ENCODE measurements around the gene TRAPPC4.
"Not testable (repeated sequence)": the region's sequence is repeated elsewhere in the genome, so short reads cannot be mapped to it uniquely, and the experiment has no call there.

Gene TRAPPC4

DNA sequence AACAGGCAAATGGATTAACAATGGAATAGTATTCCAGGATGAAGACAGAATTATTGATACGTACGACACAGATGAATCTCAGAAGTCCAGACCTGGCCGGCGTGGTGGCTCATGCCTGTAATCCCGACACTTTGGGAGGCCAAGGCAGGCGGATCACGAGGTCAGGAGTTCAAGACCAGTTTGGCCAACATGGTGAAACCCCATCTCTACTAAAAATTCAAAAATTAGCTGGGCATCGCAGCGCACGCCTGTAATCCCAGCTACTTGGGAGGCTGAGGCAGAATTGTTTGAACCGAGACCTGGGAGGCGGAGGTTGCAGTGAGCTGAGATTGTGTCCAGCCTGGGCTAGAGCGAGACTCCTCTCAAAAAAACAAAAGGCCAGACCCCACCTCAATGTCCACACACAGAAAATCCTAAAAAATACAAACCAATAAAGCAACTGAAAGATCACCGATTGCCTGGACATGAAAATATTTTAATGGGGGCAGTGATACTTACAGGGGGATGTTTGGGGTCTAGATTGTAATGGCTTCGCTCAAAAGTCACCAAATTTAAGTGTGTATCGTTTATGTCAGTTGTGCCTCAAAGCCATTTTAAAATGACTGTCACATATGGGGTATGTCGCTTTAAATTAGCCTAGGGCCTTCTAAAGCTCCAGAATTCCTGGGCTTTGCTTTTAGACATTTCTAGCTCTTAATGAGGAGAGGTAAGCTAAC is 4.2 kb upstream of the TRAPPC4 start:
- no peak for DNase-seq (ENCODE audit: low read depth)

DNA sequence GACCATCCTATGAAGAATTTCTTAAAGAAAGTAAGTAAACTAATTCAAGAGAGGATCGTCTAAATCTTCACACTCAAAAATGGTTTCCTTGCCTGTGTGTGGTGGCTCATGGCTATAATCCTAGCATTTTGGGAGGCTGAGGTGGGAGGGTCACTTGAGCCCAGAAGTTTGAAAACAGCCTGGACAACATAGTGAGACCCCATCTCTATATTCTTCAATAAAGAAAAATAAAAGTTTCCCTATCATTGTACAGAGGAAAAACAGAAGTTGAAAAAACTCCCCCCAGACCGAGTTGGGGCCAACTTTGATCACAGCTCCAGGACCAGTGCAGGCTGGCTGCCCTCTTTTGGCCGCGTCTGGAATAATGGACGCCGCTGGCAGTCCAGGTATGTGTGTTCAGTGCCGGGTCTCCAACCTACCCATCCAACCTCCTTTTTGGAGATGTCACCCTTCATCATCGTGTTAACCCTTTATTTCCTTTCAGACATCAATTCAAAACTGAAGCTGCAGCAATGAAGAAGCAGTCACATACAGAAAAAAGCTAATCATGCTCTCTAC is 3.4 kb upstream of the TRAPPC4 start:
- DNase-seq (ENCODE audit: low read depth): no peak

DNA sequence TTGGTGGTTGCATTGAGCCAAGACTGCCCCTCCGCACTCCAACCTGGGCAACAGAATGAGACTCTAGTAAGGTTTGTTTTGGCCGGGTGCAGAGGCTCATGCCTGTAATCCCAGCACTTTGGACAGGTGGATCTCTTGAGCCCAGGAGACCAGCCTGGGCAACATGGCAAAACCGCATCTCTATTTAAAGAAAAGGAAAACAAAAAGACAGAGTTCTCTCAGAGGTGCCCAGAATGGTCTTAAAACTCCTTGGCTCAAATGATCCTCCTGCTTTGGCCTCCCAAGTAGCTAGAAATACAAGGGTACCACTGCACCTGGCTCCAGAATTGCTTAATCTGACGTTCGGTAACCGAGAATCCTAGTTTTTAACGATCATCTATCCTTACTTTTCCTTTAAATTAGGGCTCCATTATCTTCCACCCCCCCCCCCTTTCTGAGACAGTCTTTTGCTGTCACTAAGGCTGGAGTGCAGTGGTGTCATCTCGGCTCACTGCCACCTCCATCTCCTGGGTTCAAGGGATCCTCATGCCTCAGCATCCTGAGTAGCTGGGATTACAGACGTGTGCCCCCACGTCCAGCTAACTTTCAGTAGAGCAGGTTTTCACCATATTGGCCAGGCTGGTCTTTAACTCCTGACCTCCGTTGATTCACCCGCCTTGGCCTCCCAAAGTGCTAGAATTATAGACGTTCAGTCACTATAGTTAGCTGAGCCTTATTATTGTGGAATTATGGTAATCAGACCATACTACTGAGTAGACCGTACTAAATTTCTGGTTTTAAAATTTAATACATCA is 2.2 kb upstream of the TRAPPC4 start:
- DNase-seq (ENCODE audit: low read depth): no peak

DNA sequence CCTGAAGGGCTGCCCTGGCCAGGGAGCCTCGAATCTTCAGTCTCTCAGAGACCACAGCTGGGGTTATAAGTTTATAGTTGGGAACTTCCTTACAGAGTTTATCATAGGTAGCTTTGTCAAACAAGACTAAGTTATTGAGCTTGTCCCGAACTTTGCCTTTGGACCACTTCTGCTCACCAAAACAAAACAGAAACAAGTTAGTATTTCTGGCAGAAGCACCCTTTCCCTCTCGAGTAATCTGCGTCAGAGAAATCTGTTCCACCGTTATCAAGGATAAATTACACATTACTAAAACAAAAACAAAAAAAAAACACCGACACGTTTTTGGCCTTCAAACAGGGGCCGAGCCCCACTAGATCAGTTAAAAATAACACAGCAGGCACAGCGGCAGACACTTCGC is 1.2 kb upstream of the TRAPPC4 start:
- not testable (repeated sequence) for DNase-seq (ENCODE audit: low read depth)

DNA sequence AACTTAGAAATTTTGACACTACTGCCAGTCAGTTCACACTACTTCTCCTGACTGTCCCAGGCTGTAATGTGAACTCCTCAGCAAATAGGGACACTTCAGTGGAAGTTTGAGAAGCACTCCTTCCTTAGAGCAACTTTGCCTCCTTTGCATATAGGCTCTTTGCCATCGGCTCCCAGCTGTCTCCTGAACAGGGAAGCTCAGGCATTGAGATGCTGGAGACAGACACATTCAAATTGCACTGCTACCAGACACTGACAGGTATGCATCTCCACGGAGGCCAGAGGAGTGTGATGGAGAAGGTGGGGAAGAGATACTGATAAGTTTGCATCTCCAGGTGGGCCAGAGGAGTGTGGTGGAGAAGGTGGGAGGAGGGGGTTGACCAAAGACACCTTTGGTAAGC is 1.4 kb downstream of the TRAPPC4 start:
- DNase-seq (ENCODE audit: low read depth): no peak

DNA sequence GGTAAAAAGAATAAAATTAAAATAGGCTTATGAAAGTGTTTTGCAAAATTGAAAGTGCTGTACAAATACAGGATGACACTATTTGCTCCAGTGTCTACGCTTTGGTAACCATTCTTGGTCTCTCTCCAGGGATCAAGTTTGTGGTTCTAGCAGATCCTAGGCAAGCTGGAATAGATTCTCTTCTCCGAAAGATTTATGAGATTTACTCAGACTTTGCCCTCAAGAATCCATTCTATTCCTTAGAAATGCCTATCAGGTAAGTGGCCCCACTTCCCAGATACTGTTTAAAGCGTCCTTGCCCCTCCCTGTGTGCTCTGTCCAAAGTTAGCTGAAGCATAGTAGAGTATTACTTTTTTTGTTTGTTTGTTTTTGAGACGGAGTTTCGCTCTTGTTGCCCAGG is 3.1 kb downstream of the TRAPPC4 start:
- no peak for DNase-seq (ENCODE audit: low read depth)

DNA sequence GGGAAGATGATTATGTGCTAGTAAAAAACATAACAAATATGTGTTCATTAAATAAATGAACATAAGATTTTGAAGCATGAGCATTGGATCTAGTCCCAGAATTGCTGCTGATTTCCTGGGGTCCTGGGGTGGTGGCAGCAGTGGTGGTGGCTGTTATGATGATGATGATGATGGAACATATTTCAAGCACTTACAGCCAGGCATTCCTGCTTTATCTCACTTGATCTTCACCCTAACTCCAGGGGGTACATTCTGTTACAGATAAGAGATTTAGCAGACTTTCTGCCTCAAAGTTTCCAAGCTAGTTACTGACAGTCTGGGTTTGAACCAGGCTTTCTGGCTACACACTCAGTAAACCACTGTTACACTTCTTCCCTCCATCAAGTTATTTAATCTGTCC is 5.2 kb downstream of the TRAPPC4 start:
- DNase-seq (ENCODE audit: low read depth): no peak

DNA sequence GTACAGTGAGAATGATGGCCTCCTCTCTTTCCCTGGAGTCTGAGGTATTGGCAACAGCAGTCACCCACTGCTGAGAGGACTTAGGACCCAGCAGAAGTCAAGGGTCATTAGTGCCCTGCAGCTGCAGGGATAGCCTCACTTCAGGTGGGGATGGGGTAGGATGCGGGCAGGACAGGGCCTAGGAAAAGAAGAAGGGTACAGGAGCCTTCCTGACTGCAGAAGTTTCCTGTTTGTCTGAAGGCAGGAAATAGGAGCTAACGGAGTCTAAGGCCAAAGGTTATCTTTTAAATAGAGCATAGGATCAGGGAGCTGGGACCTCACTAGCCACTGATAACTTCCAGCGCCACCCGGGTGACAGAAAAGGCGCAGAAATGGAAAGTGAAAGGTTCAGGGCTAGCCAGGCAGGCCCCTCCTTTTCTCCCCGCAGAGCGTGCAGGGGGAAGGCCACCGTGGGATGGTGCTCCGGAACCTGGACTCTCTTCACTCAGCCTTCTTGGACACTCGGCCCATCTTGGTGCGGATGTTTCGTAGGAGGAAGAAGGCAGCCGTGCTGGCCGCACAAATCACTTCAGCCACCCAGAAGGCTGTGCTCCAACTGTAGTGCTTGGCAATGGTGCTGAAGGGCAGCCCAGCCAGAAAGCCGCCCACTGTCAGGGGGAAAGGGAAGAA is 6.0 kb downstream of the TRAPPC4 start:
- no peak for DNase-seq (ENCODE audit: low read depth)

DNA sequence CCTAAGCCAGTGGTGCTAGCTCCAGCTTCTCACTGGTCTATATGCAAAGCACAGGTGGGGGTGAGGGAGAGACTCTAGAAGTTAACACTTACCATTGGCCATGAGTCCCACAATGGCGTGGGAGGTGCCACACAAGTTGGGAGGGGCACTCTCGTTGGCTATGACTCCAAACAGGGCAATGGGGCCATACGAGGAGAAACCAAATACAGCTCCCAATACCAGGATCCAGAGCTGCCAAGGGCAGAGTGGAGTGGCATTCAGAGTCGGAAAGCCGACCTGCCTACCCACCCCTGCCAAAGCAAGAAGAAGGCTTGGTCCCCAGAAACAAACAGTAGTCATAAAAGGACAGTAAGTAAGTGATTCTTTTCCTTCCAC is 6.5 kb downstream of the TRAPPC4 start:
- no peak for DNase-seq (ENCODE audit: low read depth)

DNA sequence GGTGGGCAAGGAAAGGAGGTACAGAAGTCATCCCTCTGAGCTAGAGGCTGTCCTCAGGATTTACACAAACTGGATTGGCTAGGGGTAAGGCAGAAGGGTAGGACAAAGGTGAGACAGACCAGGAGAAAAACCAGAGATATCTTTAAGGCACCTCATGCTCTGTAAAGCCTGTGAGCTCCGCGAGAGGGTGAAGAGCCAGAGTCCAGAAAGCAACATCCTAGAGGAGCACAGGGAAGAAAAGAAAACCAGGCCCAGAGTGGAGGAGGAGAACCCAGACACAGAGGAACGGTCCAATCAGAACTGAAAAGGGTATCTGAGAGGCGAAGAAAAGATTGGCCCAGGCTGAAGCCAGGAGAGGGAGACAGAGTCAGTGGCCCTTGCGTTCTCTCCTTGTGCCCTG is 7.0 kb downstream of the TRAPPC4 start:
- no peak for DNase-seq (ENCODE audit: low read depth)

DNA sequence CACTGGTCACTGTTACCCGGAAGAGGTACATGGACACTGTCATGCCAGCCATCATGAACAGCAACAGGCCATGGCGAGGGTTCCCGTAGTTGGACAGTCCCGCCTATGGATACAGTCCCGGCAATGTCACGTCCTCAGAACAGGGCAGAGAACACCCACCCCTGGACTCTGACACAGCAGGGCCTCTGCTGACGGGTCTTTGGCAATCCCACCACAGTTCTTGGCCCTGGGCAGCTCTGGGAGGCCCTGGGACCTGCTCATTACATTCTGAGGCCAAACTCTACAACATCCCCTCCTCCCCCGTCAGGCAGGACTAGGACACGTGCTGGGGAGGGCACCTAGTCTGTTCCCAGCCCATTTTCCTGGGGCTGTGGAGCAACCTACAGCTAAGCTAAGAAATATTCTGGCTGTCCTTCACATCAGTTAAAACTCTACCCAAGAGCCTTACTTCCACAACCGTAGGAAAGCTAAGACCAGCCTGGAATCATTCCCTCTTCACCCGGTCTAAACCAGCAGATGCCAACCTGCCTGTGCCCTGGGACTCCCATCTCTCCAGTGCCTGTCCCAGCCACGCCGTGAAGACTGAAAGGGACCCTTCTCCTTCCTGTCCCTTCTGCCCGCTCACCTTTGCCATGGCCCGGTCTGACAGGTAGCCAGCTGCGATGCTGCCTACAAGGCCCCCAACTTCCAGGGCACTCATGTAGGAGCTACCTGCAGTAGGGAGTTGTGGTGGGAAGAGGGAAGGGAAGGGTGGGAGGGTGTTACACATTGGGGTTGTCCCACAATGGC is 7.6 kb downstream of the TRAPPC4 start:
- DNase-seq (ENCODE audit: low read depth): no peak

DNA sequence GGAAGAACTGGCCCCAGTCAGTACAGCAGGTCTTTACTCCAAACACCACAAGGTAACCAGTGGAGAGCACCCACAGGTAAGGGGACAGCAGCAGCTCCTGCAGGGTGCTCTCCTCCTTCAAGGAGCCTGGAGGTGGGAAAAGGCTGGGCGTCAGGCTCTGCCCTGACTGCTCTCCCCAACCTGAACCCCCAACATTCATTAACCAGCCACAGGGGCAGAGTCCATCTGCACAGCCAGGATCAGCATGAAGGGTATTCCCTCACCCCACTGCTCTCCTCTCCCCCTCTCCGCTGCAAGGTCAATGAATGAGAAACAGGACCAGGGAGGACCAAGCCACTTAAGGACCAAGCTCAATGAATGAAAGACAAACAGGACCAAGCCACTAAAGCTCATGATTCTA is 8.4 kb downstream of the TRAPPC4 start:
- DNase-seq (ENCODE audit: low read depth): no peak

DNA sequence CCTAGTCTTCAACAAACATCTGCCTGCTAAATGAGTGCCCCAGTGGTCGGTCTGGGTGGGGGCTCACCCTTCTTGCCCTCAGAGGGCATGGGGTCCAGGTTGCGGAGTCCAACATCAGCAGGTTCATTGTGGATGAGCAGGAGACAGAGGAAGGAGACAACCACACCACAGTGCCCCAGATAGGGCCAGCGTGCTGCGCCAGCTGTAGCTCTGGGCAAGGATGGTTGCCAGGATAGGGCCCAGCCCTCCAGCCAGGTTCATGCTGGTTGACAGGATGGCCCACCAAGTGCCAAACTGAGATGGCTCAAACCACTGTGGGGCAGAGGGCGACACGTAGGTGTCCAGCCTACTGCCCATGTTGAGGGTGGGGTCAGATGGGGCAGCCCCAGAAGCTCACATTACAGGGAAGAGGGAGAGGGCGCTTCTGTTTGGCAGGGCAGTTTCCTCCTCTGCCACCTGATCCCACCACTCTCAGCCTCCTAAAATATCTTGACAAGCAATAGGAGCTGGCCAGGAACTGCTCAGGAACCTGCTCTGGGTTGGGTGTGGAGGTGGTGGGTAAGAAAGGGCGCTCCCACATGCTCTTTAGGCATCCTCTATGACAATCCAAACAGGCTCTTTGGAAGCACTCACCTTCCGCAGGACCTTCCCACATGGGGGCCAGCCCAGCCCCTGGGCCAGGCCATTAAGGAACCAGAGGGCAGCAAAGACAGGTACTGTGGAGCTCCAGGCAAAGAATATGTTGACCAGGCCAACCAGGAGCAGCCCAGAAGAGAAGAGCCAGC is 9.2 kb downstream of the TRAPPC4 start:
- no peak for DNase-seq (ENCODE audit: low read depth)

DNA sequence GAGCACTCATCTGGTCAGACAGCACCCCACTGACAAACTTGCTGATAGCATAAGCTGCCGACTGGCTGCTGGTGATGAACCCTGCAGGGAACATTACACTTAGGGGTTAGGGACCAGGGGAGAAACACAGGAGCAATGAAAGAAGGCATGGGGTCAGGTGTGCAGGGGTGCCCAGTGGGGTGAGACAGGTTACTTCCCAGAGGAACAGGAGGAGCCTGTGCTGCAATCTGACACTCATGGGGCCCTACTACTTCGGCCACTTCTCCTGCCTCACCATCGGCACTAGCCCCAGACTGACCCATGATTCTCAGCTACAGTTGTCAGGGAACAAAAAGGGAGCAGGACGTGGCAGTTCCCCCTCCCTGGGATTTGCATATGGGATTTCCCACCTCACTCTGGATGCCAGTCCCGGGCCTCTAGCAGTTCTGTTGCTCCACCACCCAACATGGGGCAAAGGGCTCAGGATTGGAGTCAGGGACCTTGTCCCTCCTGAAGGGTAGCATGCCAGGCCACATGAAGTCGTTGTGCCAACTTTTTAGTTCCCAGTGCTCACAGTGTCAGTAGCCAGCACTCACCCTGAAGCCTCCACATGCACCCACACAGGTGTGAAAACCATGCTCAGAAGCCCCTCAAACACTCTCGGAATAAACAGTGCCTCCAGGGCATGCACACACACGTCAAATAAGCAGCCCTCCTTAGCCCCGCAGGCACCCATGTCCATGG is 9.9 kb downstream of the TRAPPC4 start:
- no peak for DNase-seq (ENCODE audit: low read depth)

DNA sequence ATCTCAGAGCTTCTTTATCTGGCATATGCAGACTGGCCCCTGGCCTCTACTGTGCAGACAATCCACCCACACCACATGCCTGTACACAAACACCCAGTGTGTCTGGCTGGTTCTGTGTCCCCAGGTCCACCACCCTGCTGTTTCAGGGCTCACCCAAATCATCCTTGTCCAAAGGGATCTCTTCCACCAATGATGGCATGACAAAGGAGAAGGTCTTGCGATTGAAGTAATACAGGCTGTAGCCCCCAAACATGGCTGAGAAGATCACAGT is 10.4 kb downstream of the TRAPPC4 start:
- no peak for DNase-seq (ENCODE audit: low read depth)

DNA sequence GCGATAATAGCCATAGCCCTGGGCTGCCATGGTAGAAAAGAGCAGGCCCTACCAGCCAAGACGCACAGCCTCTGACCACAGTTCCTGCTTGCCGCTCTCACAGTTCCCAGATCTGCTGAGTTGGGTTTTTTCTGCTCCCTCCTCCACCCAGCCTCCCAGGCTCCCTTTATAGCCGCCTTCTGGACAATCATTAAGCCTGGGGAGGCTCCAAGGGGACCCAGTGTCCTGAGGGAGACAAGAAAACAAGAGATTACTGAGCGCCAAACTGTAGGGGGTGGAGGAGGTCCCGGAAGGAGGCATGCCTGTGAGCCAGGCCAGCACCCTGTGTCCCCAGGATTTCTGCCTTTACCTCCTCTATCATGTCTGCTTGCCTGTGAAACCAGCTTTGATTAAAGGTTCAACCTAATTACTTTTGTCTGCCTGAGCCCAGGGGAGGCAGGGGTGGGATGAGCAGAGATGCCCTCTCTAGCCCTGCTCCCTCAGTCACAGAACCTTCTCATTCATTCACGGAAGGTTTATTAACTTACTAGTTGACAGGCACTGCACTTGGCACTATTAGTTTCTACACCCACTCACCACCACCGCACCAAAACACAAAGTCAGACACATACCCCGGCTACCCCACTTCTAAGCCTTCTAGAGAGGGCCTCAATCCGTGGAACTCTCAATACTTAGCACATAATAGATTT is 10.9 kb downstream of the TRAPPC4 start:
- peak; percentile 14 for DNase-seq (ENCODE audit: low read depth)

DNA sequence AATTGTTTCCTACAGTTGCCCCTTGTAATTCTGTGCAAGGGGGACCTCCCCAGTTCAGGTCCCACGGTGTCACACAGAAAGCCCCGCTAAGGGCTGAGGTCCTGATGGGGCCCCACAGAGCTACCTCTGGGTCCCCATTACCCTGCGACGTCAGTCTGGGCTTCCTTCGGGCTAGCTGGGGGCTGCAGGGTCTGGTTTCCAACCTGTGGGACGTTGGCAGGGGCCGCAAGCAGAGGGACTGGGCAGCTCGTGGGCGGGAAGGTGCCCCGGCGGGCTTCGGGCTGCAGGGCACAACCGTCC is 11.4 kb downstream of the TRAPPC4 start:
- no peak for DNase-seq (ENCODE audit: low read depth)

DNA sequence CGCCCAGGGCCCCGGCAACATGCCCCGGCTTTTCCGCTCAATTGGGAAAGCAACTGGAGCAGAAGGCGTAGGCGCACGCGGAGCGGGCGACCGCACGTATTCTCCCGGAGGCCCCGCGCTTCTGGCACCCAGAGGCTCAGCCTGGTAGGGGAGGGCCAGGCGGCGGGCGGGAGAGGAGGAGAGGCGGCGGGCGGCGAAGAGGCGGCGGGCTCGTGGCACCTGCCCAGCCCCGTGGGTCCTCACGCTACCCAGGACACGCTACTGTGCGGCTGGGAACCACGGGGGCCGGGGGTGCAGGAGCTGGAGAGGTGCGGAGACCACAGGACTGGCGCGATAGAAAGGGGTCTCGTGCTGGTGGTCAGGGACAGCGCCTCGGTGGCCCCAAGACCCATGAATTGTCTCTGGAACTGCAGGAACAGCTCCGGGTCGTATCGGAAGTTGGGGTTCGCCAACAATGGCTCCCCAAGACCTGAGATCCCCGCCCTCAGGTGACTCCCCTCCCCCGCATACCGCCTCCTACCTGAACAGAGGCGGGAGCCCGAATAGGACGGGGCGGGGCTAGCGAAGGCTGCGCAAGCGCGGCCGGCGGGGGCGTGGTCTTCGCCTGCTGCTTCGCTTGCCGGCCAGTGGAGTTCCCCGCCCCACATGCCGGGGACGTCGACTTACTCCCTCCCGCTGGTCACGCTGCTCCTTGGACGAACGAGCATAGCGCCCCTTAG is 11.9 kb downstream of the TRAPPC4 start, which contains the start of gene SLC37A4:
TSS of gene SLC37A4 (minus strand) at position 549 of the 719 bp plus-strand sequence.
- DNase-seq (ENCODE audit: low read depth): peak; percentile 98

DNA sequence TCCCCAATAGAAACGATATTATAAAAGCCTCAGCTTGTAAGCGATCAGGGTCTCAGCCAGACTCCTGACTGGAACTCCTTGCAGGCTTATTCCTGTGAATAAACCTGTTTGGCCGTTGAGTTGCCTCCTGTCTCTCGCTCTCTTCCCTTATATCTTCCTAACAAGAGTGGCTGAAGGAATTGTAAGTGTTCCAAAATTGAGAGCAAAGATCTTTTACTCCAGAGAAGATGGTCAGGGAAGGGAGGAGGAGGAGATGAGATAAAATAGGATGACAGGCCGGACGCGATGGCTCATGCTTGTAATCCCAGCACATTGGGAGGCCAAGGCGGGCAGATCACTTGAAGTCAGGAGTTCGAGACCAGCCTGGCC is 13.3 kb downstream of the TRAPPC4 start:
- no peak for DNase-seq (ENCODE audit: low read depth)

DNA sequence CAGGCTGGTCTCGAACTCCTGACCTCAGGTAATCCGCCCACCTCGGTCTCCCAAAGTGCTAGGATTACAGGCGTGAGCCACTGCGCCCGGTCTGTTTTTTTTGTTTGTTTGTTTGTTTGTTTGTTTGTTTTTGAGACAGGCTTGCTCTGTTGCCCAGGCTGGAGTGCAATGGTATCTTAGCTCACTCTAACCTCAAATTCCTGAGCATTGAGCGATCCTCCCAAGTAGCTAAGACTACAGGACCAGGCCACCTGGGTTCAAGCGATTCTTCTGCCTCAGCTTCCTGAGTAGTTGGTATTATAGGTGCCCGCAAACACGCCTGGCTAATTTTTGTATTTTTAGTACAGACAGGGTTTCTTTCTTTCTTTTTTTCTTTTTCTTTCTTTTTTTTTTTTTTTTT is 14.9 kb downstream of the TRAPPC4 start:
- not testable (repeated sequence) for DNase-seq (ENCODE audit: low read depth)
